GM18951 (cell line): Measurements from ENCODE around the gene CD40LG.

ENCODE experiments used
- POLR2A ChIP-seq: IDR thresholded peaks from 4 replicates; pipeline ENCODE4 v1.6.1; 2011; ENCODE audit warnings: mild to moderate bottlenecking; ENCODE audit not compliant: insufficient read length, insufficient read depth; ENCODE audit errors: extremely low read depth
- in situ Hi-C: fragments of 300-500 bp; cut with MboI; formaldehyde crosslinking; loops from one replicate; pipeline ENCODE4 v1.12.0; 2022; ENCODE audit warnings: low sequenced_read_pairs, mixed read lengths, inconsistent platforms; ENCODE audit not compliant: unreplicated experiment

The CD40LG gene

DNA sequence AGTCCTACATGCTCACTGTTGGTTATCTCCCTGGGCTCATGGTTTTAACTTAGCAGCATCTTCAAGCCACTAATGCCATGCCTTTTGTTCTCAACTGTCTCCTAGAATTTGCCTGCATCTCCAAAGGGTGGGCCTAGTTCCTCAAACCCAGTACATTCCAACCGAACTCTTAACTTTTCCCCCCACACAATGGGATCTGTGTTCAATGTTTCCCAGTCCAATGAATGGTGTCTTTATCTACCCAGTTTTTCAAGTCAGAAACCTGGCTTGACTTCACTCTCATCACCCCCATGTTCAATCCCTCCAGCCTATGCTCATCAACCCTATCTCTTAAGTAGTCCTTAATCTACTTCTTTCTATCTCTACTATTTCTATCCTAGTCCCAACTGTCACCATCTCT lies 12.9 kb downstream of the CD40LG start:
- no peak for TF ChIP-seq POLR2A
- in situ Hi-C loops = no loop called here

GRCh38 chrX:136662104-136662503 lies 14.1 kb downstream of the CD40LG start:
- in situ Hi-C loops = no loop called here
- no peak for TF ChIP-seq POLR2A

DNA sequence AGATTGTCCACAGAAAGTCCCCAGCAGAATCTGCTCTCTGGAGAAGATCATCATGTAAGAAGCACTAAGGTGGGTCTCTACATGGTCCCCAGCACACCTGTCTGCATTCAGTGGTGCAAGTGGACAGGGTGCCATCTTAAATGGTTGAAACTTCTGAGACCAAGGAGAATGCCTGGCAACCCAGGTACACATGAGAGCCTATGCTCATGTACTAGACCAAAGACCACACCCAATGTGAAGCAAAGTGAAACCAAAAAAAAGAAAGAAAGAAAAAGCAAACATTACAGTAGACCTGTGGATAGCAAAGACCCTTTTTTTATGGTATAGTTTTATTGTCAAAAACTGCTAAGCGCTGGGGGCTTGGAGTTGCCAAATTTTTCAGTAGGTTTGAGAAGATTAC lies 15.0 kb downstream of the CD40LG start:
- in situ Hi-C loops = no loop called here
- TF ChIP-seq POLR2A = no peak

DNA sequence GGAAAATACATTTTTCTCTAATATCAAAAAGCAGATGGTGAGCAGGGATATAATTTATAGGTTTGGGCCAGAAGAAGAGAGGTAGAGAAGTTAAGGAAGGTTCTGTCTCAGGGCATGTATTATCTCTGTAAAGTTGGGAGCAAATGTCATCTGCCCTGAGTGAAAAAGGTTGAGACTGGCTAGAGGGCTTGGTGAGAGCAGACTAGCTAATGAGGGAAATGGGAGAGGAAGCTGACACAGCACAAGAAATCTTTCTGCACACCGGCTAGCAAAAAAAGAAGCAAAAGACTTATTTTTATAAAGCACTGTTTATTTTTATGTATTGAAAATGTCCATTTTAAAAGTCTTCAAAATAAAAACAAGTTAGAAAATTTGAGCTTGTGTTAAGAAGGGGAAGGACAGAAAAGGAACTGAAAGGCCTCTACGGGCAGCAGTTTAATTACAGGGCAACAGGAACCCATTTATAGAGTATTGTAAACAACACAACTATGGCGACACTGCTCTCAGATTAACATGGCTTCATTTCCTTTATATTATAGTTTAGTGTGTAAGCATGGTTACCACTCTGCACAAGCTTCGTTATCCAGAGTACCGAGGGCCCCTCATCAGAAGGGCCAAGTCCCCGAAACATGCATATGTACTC lies 17.4 kb downstream of the CD40LG start:
- in situ Hi-C loops = no loop called here
- TF ChIP-seq POLR2A = no peak

- no peak for TF ChIP-seq POLR2A
- in situ Hi-C loops = no loop called here
Measured at GRCh38 chrX:136666088-136666487, 18.1 kb downstream of the CD40LG start.

GRCh38 chrX:136667446-136668168 lies 19.6 kb downstream of the CD40LG start:
- in situ Hi-C loops = no loop called here

GRCh38 chrX:136671006-136671610 lies 23.1 kb downstream of the CD40LG start:
- TF ChIP-seq POLR2A = no peak
- in situ Hi-C loops = no loop called here

More at GRCh38 chrX:136667446-136668168, 19.6 kb downstream of the CD40LG start:
- TF ChIP-seq POLR2A = no peak

- no peak for TF ChIP-seq POLR2A
- in situ Hi-C loops = no loop called here
Measured at GRCh38 chrX:136674270-136674985, 26.5 kb downstream of the CD40LG start.

DNA sequence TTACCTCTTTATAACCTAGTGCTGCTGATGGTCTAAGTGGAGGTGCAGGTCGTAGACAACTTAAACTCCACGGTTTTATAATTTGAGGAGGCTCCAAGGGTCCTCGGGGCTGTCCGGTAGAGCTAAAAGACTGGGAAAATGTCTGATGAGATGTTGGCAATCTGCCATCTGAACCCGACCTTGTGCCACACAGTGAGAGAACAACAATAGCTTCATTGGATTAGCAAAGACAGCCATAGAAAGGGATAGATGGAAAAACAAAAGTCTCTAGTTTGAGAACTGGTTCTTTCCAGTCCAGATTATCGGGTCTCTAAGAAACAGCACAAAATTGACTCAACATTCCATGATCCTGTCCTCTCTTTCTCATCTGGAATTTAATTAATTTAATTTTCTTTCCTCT lies 31.6 kb downstream of the CD40LG start:
- in situ Hi-C loops = no loop called here

GRCh38 chrX:136684120-136684519 lies 36.2 kb downstream of the CD40LG start:
- TF ChIP-seq POLR2A = no peak
- in situ Hi-C loops = no loop called here

More for the DNA sequence above, 31.6 kb downstream of the CD40LG start:
- TF ChIP-seq POLR2A = no peak

DNA sequence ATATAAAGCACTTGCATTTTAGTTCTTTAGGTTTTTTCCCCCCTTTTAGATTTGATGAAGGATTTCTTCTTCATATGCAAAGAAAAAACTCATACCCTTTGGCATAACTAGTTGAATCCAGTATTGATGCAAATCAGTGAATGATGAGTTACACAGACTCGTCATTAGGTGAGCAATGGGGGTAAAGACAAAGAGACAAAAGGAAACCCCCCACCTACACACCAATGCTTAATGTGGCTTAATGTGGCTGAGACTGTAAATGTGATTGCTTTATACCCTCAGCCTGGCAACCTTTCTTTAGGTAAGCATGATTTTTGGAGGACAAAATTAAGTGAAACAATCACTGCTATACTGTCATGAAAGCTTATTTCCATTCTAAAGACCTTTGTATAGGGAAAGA lies 39.5 kb downstream of the CD40LG start:
- TF ChIP-seq POLR2A = no peak
- in situ Hi-C loops = no loop called here

DNA sequence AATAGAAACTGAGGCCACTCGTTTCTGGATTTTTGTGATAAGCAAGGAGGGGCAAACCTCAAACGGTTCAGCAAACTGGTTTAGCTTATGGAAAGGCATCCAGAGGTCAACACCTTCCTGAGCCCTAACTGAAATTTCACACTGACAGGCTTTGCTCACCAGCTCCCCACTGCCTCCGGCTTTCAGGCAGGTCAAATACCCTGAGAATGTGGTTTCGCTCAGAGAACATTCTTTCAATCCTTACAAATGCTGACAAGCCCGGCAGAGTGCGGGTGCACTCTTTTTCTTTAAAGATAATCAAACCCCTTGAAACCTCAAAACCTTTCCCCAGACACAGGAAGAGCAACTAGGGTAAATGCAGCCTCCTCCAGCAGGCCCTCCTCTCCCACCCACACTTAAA lies 41.5 kb downstream of the CD40LG start:
- in situ Hi-C loops = no loop called here
- TF ChIP-seq POLR2A = no peak
